ES-I3 (cell line): Measurements from ENCODE around the gene RBM38.

Experiments
- H3K36me3 ChIP-seq: 2 replicates; pipeline ENCODE4 v1.6.1; 2013; ENCODE audit warnings: mild to moderate bottlenecking, low read length, control low read depth, moderate library complexity; ENCODE audit not compliant: insufficient read depth
- H3K4me1 ChIP-seq: 2 replicates; pipeline ENCODE4 v1.6.1; 2013; ENCODE audit warnings: mild to moderate bottlenecking, control low read depth, low read length; ENCODE audit not compliant: insufficient read depth
- H3K9ac ChIP-seq: 2 replicates; pipeline ENCODE4 v1.6.1; 2013; ENCODE audit warnings: low read depth, mild to moderate bottlenecking, low read length, moderate library complexity
- H3K9me3 ChIP-seq: 2 replicates; pipeline ENCODE4 v1.6.1; 2013; ENCODE audit warnings: mild to moderate bottlenecking, low read length, moderate library complexity; ENCODE audit not compliant: control insufficient read depth, insufficient read depth

RBM38 gene

DNA sequence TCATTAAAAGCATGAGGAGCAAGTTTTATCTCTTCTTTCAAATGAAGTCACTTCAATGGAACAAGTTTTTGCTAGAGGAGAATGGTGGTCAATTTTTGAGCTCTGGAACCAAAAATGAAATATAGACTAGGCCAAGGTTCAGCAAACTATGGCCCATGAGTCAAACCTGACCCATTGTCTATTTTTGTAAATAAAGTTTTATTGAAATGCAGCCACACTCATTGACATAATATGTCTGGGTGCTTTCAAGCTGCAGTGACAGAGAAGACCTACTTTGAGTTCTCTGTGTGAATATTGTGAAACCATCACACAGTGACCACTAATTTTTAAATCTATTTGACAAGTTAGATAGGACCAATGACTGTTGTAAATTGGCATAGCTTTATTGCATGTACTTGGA, 26.7 kb upstream of the RBM38 start:
- Histone ChIP-seq H3K9ac (no peak overlapping the region), H3K36me3 (peaks cover 41% of the 10 kb centered on the region), H3K9me3 (peaks cover 2% of the 10 kb centered on the region; the same call in 1 of the 2 replicates), H3K4me1 (no peaks in the 10 kb centered on the region)

DNA sequence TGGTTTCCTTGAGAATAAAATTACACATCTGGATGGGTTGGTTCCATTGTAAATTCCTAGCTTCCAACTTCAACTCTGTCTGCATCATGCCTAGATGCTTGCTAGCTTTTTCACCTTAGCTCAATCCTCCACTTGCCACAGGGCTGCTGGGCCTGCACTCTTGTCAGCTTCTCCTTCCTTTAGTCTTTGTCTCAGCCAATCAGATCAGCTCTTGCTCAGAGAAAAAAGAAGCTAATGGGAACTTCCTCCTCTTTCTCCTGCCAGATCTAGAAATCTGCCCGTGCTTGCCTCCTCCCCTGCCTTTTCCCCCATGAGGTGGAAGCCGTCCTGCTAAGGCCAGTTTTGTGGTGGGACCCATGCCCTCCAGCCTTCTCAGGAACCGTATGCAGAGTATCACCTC, 21.6 kb upstream of the RBM38 start:
- H3K9ac ChIP-seq = no peak overlapping the region
- peaks cover 6% of the 10 kb centered on the region for H3K4me1 ChIP-seq
- H3K9me3 ChIP-seq = no peaks in the 10 kb centered on the region
- peaks cover 67% of the 10 kb centered on the region for H3K36me3 ChIP-seq

DNA sequence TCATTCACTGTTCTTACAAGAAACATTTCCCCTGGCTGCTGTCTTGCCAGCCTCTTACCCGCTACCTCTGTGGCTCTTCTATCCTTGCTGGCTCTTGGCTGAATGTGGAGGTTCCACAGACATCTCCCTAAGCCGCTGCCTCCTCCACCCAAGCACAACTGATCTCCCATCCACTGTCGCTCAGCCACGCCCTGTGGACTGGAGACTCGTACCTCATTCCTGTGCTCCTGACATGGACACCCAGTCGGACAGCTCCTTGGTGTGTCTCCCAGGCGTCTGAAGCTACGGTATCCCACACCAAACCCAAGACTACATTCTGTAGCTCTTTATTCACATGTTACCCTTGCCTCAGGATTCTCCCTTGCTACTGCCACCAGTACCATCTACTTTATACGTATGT, 20.9 kb upstream of the RBM38 start:
- H3K4me1 ChIP-seq = peaks cover 9% of the 10 kb centered on the region
- no peaks in the 10 kb centered on the region for H3K9me3 ChIP-seq
- no peak overlapping the region for H3K9ac ChIP-seq
- H3K36me3 ChIP-seq = peaks cover 71% of the 10 kb centered on the region

DNA sequence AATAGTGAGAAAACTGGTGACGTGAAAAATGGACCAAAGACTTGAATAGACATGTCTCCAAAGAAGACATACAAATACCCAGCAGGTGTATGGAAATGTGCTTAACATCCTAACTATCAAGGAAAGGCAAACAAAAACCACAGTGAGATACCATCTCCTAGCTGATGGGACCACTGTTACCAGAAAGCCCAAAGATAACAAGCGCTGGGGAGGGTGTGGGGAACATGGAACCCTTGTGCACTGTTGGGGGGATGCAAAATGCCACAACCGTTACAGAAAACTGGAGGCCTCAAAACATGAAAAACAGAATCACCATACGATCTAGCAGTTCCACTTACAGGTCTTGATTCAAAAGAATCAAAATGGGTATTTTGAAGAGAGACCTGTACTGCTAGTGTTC, 19.8 kb upstream of the RBM38 start:
- H3K4me1 ChIP-seq = peaks cover 9% of the 10 kb centered on the region

DNA sequence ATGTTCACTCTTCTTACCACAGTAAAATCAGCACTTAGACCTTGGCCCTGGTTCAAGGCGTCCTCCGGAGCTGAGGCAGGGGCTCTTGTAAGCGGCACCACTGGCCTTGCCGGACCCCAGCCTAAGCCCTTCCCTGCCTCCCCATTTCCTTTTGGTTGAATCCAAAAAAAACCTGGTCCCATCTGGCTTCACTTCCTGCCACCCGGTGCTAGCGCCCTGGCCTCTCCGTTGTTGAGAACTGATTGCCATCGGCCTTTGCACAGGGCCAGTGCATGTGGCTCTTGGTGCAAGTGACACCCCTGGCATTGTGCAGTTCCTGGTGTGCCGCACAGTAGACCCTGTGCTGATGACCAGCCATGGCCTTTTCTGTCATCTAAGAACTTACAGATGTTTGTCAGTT, 19.0 kb upstream of the RBM38 start:
- peaks cover 9% of the 10 kb centered on the region for H3K4me1 ChIP-seq
- H3K9me3 ChIP-seq = no peaks in the 10 kb centered on the region
- peaks cover 65% of the 10 kb centered on the region for H3K36me3 ChIP-seq
- H3K9ac ChIP-seq = no peak overlapping the region

More for the DNA sequence above, 19.8 kb upstream of the RBM38 start:
- peaks cover 70% of the 10 kb centered on the region for H3K36me3 ChIP-seq
- H3K9ac ChIP-seq = no peak overlapping the region
- H3K9me3 ChIP-seq = no peaks in the 10 kb centered on the region

DNA sequence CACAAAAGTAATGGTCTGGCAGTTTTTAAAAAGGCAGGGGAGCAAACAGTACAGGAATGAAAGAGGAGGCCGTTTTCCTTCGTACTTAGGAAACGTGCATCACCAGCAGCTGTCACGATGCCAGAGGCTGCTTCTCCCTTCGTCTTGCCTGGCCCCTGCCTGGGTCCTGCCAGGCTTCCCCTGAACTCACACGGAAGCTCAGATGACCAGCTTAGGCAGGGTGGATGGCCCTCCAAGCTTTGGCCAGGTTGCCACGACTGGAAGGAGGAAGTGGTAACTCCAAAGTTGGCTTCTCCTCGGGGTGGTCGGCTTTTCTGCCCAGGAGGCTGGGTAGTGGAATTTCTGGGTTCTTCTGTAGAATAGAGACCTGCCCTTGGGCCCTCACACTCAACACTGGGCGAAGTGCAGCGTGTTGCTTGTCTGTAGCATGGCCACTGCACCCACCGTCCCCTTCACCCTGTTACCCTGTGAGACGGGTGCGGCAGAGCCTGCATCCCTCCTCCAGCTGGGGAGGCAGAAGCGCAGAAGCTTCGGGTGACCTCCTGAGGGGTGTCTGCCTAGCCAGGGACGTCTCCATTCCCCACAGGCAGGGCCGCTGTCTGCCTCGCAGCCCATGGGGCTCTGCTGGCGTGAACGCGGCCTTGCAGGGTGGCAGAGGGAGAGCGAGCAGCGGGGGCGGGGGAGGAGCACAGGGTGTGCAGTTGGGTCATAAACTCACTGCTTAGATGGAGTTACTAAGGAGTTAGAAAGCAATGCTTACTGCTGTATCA, 18.4 kb upstream of the RBM38 start:
- H3K9me3 ChIP-seq = no peaks in the 10 kb centered on the region
- H3K9ac ChIP-seq = no peak overlapping the region
- peaks cover 65% of the 10 kb centered on the region for H3K36me3 ChIP-seq
- peaks cover 9% of the 10 kb centered on the region for H3K4me1 ChIP-seq

DNA sequence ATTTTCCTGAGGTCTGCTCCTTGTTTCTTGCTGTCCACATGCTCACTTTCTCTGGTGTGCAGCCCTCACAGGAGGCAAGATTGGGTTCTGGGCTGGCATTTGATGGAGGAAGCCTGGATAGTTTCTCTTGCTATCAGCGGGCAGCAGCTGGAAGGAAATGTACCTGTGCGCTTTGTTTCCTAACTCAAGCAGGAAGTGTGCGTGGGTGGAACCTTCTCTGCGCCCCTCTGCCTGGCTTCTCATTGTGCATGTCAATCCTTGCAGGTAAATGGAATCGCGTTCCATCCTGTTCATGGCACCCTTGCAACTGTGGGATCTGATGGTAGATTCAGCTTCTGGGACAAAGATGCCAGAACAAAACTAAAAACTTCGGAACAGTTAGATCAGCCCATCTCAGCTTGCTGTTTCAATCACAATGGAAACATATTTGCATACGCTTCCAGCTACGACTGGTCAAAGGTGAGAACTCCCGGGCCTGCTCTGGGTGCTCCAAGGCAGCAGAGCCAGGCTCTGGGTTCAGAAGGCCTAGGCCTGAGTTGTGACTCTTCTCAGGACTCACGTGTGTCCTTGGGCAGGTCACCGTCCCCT, 16.8 kb upstream of the RBM38 start:
- H3K9ac ChIP-seq = no peak overlapping the region
- H3K4me1 ChIP-seq = peaks cover 9% of the 10 kb centered on the region

DNA sequence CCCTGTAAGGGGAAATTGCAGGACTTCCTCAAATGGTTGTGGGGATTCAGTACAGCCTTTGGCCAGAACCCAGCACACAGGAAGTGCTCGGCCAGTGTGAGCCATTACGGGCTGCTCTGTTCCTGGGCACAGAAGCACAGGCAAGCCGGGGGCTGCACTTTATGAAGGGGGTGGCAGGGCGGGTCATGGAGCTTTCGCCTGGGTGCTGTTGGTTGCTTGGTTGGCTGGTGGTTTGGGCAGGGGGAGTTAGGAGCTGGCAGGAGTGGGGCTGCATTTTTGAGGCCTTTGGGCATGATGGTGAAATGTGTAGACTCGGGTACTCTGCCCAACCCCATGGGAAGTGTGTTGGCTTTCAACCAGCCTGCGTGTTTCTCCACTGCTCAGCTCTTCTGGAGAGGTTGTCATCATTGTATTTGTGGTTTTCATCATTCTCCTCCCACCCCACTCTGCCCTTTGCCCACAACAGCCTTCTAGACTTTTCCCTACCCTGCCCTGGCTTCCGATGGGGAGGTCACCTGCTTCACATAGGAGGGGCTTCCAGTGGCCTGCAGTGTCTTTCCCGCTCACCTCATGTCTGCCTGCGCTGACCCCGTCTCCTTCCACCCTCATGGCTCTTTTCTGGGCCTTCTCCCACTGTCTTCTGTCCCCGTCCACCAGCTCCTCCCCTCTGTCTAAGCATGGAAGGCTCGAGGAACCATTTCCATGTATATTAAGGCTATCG, 16.1 kb upstream of the RBM38 start:
- Histone ChIP-seq H3K9ac (no peak overlapping the region), H3K4me1 (peaks cover 9% of the 10 kb centered on the region), H3K9me3 (no peaks in the 10 kb centered on the region), H3K36me3 (peaks cover 52% of the 10 kb centered on the region)

More for the DNA sequence above, 16.8 kb upstream of the RBM38 start:
- H3K36me3 ChIP-seq = peaks cover 59% of the 10 kb centered on the region
- no peaks in the 10 kb centered on the region for H3K9me3 ChIP-seq

DNA sequence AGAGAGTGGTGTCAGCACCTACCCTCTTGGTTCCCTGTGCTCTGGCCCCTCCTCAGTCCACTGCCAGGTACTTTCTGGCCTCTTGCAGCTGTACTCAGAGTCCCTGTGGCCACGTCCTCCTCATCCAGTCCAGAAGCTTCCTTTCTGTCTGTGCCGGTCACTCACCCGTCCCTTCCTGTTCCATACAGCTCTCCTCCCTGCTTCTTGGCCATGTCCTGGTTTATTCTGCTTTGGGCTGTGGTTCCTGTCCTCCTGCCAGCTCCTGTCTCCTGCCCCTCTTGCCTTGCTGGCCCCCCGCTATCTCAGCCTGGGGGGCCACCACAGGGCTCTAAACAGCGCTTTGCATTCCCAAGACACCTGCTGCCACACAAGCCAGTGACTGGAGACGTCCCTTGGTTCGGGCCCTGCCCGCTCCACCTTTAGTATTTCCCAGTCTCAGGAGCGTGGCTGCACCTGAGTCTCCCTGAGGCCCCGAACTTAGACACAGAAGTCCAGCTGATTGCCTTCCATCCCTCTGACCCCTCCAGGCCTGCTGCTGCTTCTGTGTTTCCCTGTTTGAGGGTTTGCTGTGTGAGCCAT, 15.5 kb upstream of the RBM38 start:
- H3K9ac ChIP-seq = no peak overlapping the region
- H3K36me3 ChIP-seq = peaks cover 47% of the 10 kb centered on the region
- peaks cover 9% of the 10 kb centered on the region for H3K4me1 ChIP-seq
- H3K9me3 ChIP-seq = no peaks in the 10 kb centered on the region

DNA sequence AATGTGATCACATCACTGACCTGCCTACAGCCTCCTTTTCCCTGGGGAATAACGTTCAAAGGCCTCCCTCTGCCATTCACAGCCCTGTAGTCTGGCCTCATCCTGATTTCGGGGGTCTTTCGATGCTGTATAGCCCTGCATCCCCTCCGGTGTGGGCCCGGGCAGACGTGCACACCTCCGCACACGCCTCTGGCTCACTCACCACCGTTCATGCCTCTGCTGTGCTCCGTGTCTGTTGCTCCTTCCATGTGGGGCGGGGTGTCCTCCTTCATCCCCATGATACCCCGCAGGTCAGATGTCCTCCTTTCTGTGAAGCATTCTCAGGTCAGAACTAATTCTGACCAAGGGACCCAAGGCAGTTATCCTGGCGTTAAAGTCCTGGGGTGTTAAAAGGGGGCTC, 13.8 kb upstream of the RBM38 start:
- peaks cover 9% of the 10 kb centered on the region for H3K4me1 ChIP-seq
- peaks cover 34% of the 10 kb centered on the region for H3K36me3 ChIP-seq
- no peak overlapping the region for H3K9ac ChIP-seq
- H3K9me3 ChIP-seq = no peaks in the 10 kb centered on the region

DNA sequence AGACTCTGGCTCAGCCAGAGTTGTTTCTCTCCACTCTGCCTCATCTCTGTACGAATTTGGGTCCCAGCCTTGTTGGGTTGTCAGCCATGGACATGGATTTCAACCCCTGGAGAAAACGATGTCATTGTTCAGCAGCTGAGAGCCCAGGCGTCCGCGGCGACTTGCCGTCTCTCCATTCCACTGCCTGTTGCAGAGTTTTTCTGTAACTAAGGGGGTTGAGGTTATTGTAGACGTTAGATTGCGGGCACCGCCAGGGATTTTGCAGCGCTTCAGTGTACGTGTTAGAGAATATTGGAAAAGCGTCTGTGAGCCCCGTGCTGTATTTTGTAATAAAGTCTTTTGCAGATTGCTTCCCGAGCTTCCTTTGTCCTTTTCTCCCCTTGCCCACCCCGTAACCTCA, 13.1 kb upstream of the RBM38 start:
- H3K4me1 ChIP-seq = peaks cover 9% of the 10 kb centered on the region
- H3K9me3 ChIP-seq = no peaks in the 10 kb centered on the region
- H3K36me3 ChIP-seq = peaks cover 29% of the 10 kb centered on the region
- no peak overlapping the region for H3K9ac ChIP-seq

DNA sequence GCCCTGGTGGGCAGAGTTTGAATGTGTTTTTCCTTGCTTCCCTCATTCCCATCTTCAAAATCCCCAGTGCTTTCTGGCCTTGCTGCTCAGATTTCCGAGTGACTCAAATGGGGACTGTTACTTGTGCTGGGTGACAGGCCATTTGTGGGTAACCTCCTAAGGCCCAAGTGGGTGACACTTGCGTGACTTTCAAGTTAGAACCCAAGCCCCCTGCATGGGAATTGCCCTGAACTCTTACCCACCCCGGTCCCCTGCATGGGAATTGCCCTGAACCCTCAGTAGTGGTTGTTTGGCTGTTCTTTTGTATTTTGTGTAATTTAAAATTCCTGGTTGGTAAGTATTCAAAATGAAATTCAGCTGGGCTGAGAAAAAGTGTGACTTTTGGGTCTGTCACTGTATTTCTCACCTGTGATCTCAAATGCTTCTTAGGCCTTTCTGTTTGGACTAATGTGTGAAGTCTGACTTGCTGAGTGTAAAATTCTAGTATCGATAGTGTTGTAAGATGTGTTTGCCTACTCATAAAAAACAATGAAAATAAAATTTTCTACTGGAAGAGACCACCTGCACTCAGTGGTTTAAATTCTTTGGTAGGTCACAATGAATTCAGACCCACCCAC, 12.4 kb upstream of the RBM38 start:
- no peak overlapping the region for H3K9ac ChIP-seq
- H3K9me3 ChIP-seq = no peaks in the 10 kb centered on the region
- peaks cover 25% of the 10 kb centered on the region for H3K36me3 ChIP-seq
- peaks cover 9% of the 10 kb centered on the region for H3K4me1 ChIP-seq

DNA sequence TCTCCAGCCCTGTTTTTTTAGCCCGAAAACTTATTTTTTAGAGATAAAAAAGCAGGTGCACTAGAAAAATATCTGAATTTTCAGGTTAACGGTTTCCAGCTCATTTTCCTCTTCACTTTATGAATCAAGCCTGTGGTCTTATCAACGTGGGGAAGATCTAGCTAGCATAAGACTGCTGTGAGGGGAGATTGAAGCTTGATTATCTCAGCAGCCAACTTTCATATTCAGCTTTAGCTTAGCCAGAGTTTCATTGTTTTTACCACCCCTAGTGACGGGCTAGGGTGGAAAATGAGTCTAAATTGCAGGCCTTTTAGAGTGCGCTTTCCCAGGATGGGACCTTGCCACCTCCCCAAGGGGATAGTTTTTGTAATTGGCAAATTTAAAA, 11.9 kb upstream of the RBM38 start:
- H3K4me1 ChIP-seq = peaks cover 7% of the 10 kb centered on the region
- H3K36me3 ChIP-seq = peaks cover 21% of the 10 kb centered on the region
- no peaks in the 10 kb centered on the region for H3K9me3 ChIP-seq
- H3K9ac ChIP-seq = no peak overlapping the region

DNA sequence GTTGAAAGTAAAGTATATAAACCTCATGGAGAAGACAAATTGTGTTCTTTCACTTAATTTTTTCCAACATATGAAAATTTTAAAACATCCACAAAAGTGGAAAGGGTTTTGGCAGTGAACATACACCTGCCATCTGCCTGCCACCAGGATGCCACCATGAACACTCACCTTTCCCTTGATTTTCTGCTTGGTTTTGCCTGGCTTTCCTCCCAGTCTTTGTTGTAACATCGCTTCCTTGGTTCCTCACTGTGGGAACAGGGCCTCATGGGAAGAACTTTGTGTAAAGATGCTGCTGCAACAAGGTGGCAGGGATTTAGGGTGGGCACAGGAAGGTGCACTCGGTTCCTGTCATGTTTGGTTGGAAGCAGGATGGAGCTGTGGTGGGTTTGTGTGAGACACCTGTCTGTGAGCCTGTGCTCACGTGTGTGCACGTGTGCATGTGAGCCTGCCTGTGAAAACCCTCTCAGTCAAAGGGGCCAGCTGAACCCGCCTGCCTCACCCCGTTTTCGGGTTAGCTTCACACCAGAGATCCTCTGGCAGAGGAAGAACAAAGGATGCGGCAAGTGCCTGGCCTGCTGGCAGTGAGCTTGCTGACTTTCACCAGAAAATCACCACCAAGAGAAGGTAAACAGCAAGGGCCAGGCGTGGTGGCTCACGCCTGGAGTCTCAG, 11.0 kb upstream of the RBM38 start:
- Histone ChIP-seq H3K4me1 (no peaks in the 10 kb centered on the region), H3K9ac (no peak overlapping the region), H3K9me3 (no peaks in the 10 kb centered on the region), H3K36me3 (peaks cover 15% of the 10 kb centered on the region)
